ENCODE results near the gene ITPKC. TPM values are rescaled to one million over a fixed set of nuclear protein-coding genes. Genes with fewer than 3 reads are reported as not detected.

ITPKC gene
- total and polyA plus RNA-seq, 8 donors = 10.2 to 25.6 (median 13.7) TPM

GRCh38 chr19:40691421-40692211 is 25.3 kb upstream of the ITPKC start:
- no peak for TF ChIP-seq CTCF (IDR thresholded peaks at IDR 0.05)
- DNase-seq = no peak
- peaks cover 0 to 46% of the 10 kb centered on the region in 2 donors for H3K36me3 ChIP-seq
- peak overlapping the region; percentile 54 to 58 for H3K4me3 ChIP-seq
- H3K27ac ChIP-seq = peak overlapping the region; percentile 80 to 84
- no peaks in the 10 kb centered on the region for H3K27me3 ChIP-seq
- H3K9me3 ChIP-seq = no peaks in the 10 kb centered on the region
- intact Hi-C loops (cut with DNase I) = no loop called here
- peaks cover 5 to 22% of the 10 kb centered on the region in 2 donors for H3K4me1 ChIP-seq
- no peak for ATAC-seq

GRCh38 chr19:40692212-40692551 is 24.7 kb upstream of the ITPKC start:
- Histone ChIP-seq H3K9me3 (no peaks in the 10 kb centered on the region), H3K36me3 (peaks cover 0 to 51% of the 10 kb centered on the region in 2 donors), H3K4me3 (no peak overlapping the region), H3K4me1 (peaks cover 5 to 22% of the 10 kb centered on the region in 2 donors), H3K27me3 (no peaks in the 10 kb centered on the region), H3K27ac (no peak overlapping the region)
- peak in 1 of 4 donors; percentile 72 for DNase-seq
- ATAC-seq = no peak
- no peak for TF ChIP-seq CTCF (IDR thresholded peaks at IDR 0.05)
- intact Hi-C loops (cut with DNase I) = no loop called here

GRCh38 chr19:40693150-40693788 is 23.6 kb upstream of the ITPKC start:
- H3K4me1 ChIP-seq = peaks cover 5 to 18% of the 10 kb centered on the region in 2 donors
- peaks cover 0 to 54% of the 10 kb centered on the region in 2 donors for H3K36me3 ChIP-seq
- no peak overlapping the region for H3K27ac ChIP-seq
- H3K27me3 ChIP-seq = no peaks in the 10 kb centered on the region
- intact Hi-C loops (cut with DNase I) = no loop called here
- no peak overlapping the region for H3K4me3 ChIP-seq
- H3K9me3 ChIP-seq = no peaks in the 10 kb centered on the region
- DNase-seq = peak in 1 of 4 donors; percentile 33
- TF ChIP-seq CTCF (IDR thresholded peaks at IDR 0.05) = no peak
- no peak for ATAC-seq

DNA sequence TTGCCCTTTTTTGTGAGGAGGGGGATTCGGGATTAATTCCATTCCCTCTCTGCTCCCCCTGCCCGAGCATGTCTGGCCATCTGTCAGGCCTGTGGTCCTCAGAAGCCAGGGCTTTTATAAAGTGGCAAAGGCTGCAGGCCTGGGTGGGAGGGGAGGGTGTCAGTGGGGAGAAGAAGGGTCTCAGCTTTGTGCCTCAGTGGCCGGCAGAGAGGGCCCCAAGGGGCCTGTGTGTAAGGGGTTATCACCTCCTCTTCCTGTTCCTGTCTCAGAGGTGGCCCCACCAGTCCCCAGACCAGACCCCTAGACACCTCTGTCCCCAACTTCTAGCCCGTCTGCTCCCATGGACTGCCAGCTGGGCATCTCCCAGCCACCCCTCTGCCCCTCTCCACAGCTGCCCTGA is 23.0 kb upstream of the ITPKC start:
- intact Hi-C loops (cut with DNase I) = no loop called here
- no peak for TF ChIP-seq CTCF (IDR thresholded peaks at IDR 0.05)
- H3K4me3 ChIP-seq = no peak overlapping the region
- H3K27me3 ChIP-seq = no peaks in the 10 kb centered on the region
- H3K27ac ChIP-seq = no peak overlapping the region
- H3K9me3 ChIP-seq = no peaks in the 10 kb centered on the region
- DNase-seq = peak in 1 of 4 donors; percentile 51
- H3K36me3 ChIP-seq = peaks cover 0 to 59% of the 10 kb centered on the region in 2 donors
- no peak for ATAC-seq
- peaks cover 5 to 18% of the 10 kb centered on the region in 2 donors for H3K4me1 ChIP-seq

- Histone ChIP-seq H3K36me3 (peaks cover 0 to 75% of the 10 kb centered on the region in 2 donors), H3K9me3 (no peaks in the 10 kb centered on the region), H3K27ac (no peak overlapping the region), H3K27me3 (no peaks in the 10 kb centered on the region), H3K4me1 (peaks cover 5 to 10% of the 10 kb centered on the region in 2 donors), H3K4me3 (no peak overlapping the region)
- intact Hi-C loops (cut with DNase I) = no loop called here
- DNase-seq = no peak
- TF ChIP-seq CTCF (IDR thresholded peaks at IDR 0.05) = no peak
- ATAC-seq = no peak
Observed at GRCh38 chr19:40695881-40696280, 21.0 kb upstream of the ITPKC start.

Data from left lung (tissue), 10 donors.